ENCODE data around the gene GPX4. TPM values are rescaled to one million over a fixed set of nuclear protein-coding genes. Genes with fewer than 3 reads are reported as not detected.

Gene GPX4
- total and polyA plus RNA-seq, 9 of the 15 experiments (the other 6 are each of a cell fraction or from before 2014, with no cell fraction given), result 61.4 to 661 (median 349) TPM

- no peak for TF ChIP-seq MYC (IDR thresholded peaks at IDR 0.05; ENCODE audit: low read depth, low read length)
- TF ChIP-seq MYC (CRISPR knock-in tag; IDR thresholded peaks at IDR 0.05; ENCODE audit: borderline replicate concordance, low read depth), result no peak
- TF ChIP-seq FOXP1 (CRISPR knock-in tag; IDR thresholded peaks at IDR 0.05), result no peak
- no peak for TF ChIP-seq ZBTB26 (CRISPR knock-in tag; IDR thresholded peaks at IDR 0.05)
- no peak for TF ChIP-seq MGA (IDR thresholded peaks at IDR 0.05)
- TF ChIP-seq ZNF583 (CRISPR knock-in tag; IDR thresholded peaks at IDR 0.05), result no peak
- TF ChIP-seq PCBP1 (IDR thresholded peaks at IDR 0.05; ENCODE audit: low read depth, low read length, poor library complexity, severe bottlenecking), result no peak
- TF ChIP-seq TAF1 (IDR thresholded peaks at IDR 0.05; ENCODE audit: control insufficient read depth, extremely low read depth, insufficient read depth, low read length, severe bottlenecking), result no peak
- no peak for TF ChIP-seq PPARD (CRISPR knock-in tag; IDR thresholded peaks at IDR 0.05)
- TF ChIP-seq TEAD4 (IDR thresholded peaks at IDR 0.05; ENCODE audit: low read length), result no peak
- TF ChIP-seq TEAD4 (CRISPR knock-in tag; IDR thresholded peaks at IDR 0.05; ENCODE audit: borderline replicate concordance), result no peak
- TF ChIP-seq TRIM25 (IDR thresholded peaks at IDR 0.05; ENCODE audit: borderline replicate concordance), result no peak
- no peak for TF ChIP-seq BACH1 (tag; IDR thresholded peaks at IDR 0.05)
Observed at GRCh38 chr19:1131718-1132551, 28.1 kb downstream of the GPX4 start (continued).
